HCT116 (cell line): ENCODE measurements around the gene SARNP. TPM values are rescaled to one million over a fixed set of nuclear protein-coding genes. Genes with fewer than 3 reads are reported as not detected.
A peak's percentile ranks its signal among the peaks of the same experiment; 100 is the strongest.

Experiments
- ATAC-seq: fragments of 200-7000 bp; cut with Tn5 transposase; 2 replicates; pipeline ENCODE4 v1.9.1; 2020; ENCODE audit warnings: mild to moderate bottlenecking, moderate library complexity
- BruUV-seq: library from RNA; stranded (reverse); fragments of 400-500 nt; replicated peaks from 2 replicates; lab custom pipeline; 2021; lab: Mats Ljungman, UMichigan
- CTCF ChIA-PET: fragments of 300-600 bp; sonication (Branson Sonifier 250); formaldehyde crosslinking; loops from one replicate; lab custom pipeline; 2021; ENCODE audit warnings: antibody characterized with exemption; lab: Charles Lee
- POLR2A ChIA-PET: fragments of 300-600, 350-600 bp; sonication (Branson Sonifier 250); formaldehyde crosslinking; loops from one replicate; lab custom pipeline; 2021; ENCODE audit warnings: antibody characterized with exemption; lab: Charles Lee
- RAD21 ChIA-PET, 2 experiments: fragments of 300-600 bp; sonication (Branson Sonifier 250); formaldehyde crosslinking; loops; one replicate each; lab custom pipeline; 2023; ENCODE audit warnings: low total read pairs in 2 of 2; ENCODE audit not compliant: uncharacterized antibody in 2 of 2, unreplicated experiment in 2 of 2, low non-redundant PET in 1 of 2; lab: Charles Lee
- DNase-seq: peaks from one replicate; pipeline ENCODE4 v3.0.0-alpha.2; 2010; ENCODE audit warnings: low read depth, low spot score
- H2AFZ ChIP-seq: fragments of 200-600 bp; shearing (Covaris generic), sonication (generic); 2 replicates; pipeline ENCODE4 v1.6.1; 2017; ENCODE audit warnings: low read depth, mixed run types, mixed read lengths, antibody characterized with exemption, low read length; ENCODE audit not compliant: poor library complexity, severe bottlenecking
- H3K27ac ChIP-seq: 2 replicates; pipeline ENCODE4 v1.5.1; 2012; ENCODE audit warnings: low read depth, low read length
- H3K27me3 ChIP-seq: fragments of 200-600 bp; sonication (generic); 2 replicates; pipeline ENCODE4 v1.6.1; 2016; ENCODE audit warnings: mixed run types, low read length, mixed read lengths; ENCODE audit not compliant: insufficient read depth
- H3K36me3 ChIP-seq, 2 experiments: fragments of 200-500 bp in 1 of 2; fragments of 200-600 bp in 1 of 2; sonication (Bioruptor generic) in 1 of 2; sonication (generic) in 1 of 2; 2 replicates each; pipeline versions ENCODE4 v1.5.1 to v1.6.1; 2014 to 2016; ENCODE audit warnings: low read length in 2 of 2, inconsistent platforms in 1 of 2, mixed read lengths in 1 of 2, mixed run types in 1 of 2; ENCODE audit not compliant: insufficient read depth in 2 of 2, control insufficient read depth in 1 of 2
- H3K4me1 ChIP-seq, 2 experiments: fragments of 200-600 bp in 1 of 2; sonication (generic) in 1 of 2; 2 replicates each; pipeline versions ENCODE4 v1.5.1 to v1.6.1; 2012 to 2017; ENCODE audit warnings: low read length in 2 of 2, inconsistent platforms in 1 of 2, mild to moderate bottlenecking in 1 of 2, mixed read lengths in 1 of 2, mixed run types in 1 of 2, moderate library complexity in 1 of 2; ENCODE audit not compliant: insufficient read depth in 2 of 2, control insufficient read depth in 1 of 2
- H3K4me2 ChIP-seq: fragments of 200-600 bp; sonication (generic); 2 replicates; pipeline ENCODE4 v1.6.1; 2017; ENCODE audit warnings: mixed run types, low read length, mixed read lengths
- H3K4me3 ChIP-seq, 2 experiments: fragments of 200-600 bp in 1 of 2; sonication (generic) in 1 of 2; replicated peaks in 1 of 2; 2 replicates each; pipeline ENCODE4 v1.5.1; 2011 to 2016; ENCODE audit warnings: low read length in 2 of 2, control low read depth in 1 of 2, low read depth in 1 of 2, mild to moderate bottlenecking in 1 of 2, mixed read lengths in 1 of 2, mixed run types in 1 of 2
- H3K79me2 ChIP-seq: fragments of 200-600 bp; sonication (generic); 2 replicates; pipeline ENCODE4 v1.6.1; 2017; ENCODE audit warnings: mild to moderate bottlenecking, mixed run types, low read length, moderate library complexity, mixed read lengths; ENCODE audit not compliant: insufficient read depth
- H3K9ac ChIP-seq: fragments of 200-600 bp; sonication (generic); 2 replicates; pipeline ENCODE4 v1.6.1; 2016; ENCODE audit warnings: low read length, mixed read lengths
- H3K9me2 ChIP-seq: fragments of 200-600 bp; sonication (generic), shearing (Covaris generic); 2 replicates; pipeline ENCODE4 v1.6.1; 2017; ENCODE audit warnings: mixed run types, mild to moderate bottlenecking, moderate library complexity; ENCODE audit not compliant: insufficient read depth
- H3K9me3 ChIP-seq, 2 experiments: fragments of 200-500 bp in 1 of 2; fragments of 200-600 bp in 1 of 2; sonication (Bioruptor generic) in 1 of 2; sonication (generic) in 1 of 2; 2 replicates each; pipeline ENCODE4 v1.6.1; 2014 to 2017; ENCODE audit warnings: low read length in 2 of 2, mixed read lengths in 2 of 2, inconsistent platforms in 1 of 2, low read depth in 1 of 2, mild to moderate bottlenecking in 1 of 2, mixed run types in 1 of 2, moderate library complexity in 1 of 2; ENCODE audit not compliant: control insufficient read depth in 1 of 2, insufficient read depth in 1 of 2
- H4K20me1 ChIP-seq: fragments of 200-600 bp; sonication (generic), shearing (Covaris generic); 2 replicates; pipeline ENCODE4 v1.6.1; 2017; ENCODE audit warnings: mixed run types, mild to moderate bottlenecking, moderate library complexity; ENCODE audit not compliant: insufficient read depth
- ATF3 ChIP-seq: IDR thresholded peaks from 2 replicates; pipeline ENCODE4 v1.6.1; 2012
- CBX3 ChIP-seq: IDR thresholded peaks from 2 replicates; pipeline ENCODE4 v1.6.1; 2012; ENCODE audit warnings: low read depth
- EGR1 ChIP-seq: IDR thresholded peaks from 2 replicates; pipeline ENCODE4 v1.6.1; 2012; ENCODE audit warnings: low read depth
- ELF1 ChIP-seq: IDR thresholded peaks from 2 replicates; pipeline ENCODE4 v1.6.1; 2012; ENCODE audit warnings: low read depth, borderline replicate concordance
- EZH2 ChIP-seq: fragments of 200-600 bp; sonication (generic); IDR thresholded peaks from 2 replicates; pipeline ENCODE4 v1.6.1; 2017; ENCODE audit warnings: antibody characterized with exemption, mixed run types
- EZH2phosphoT487 ChIP-seq: fragments of 200-600 bp; IDR thresholded peaks from 2 replicates; pipeline ENCODE4 v1.6.1; 2018; ENCODE audit warnings: antibody characterized with exemption, borderline replicate concordance
- FOSL1 ChIP-seq: IDR thresholded peaks from 2 replicates; pipeline ENCODE4 v1.6.1; 2012; ENCODE audit warnings: low read depth
- MAX ChIP-seq: IDR thresholded peaks from 2 replicates; pipeline ENCODE4 v1.6.1; 2012
- POLR2A ChIP-seq: IDR thresholded peaks from 2 replicates; pipeline ENCODE4 v1.7.0; 2011; ENCODE audit warnings: borderline replicate concordance; ENCODE audit not compliant: insufficient read depth, insufficient read length; ENCODE audit errors: extremely low read depth
- POLR2AphosphoS5 ChIP-seq: IDR thresholded peaks from 2 replicates; pipeline ENCODE4 v1.6.1; 2011; ENCODE audit warnings: mild to moderate bottlenecking, low read depth, low read length, moderate library complexity
- RAD21 ChIP-seq: IDR thresholded peaks from 2 replicates; pipeline ENCODE4 v1.6.1; 2012; ENCODE audit warnings: low read depth, mild to moderate bottlenecking
- REST ChIP-seq: IDR thresholded peaks from 2 replicates; pipeline ENCODE4 v1.6.1; 2012; ENCODE audit warnings: low read depth
- SIN3A ChIP-seq: IDR thresholded peaks from 2 replicates; pipeline ENCODE4 v1.6.1; 2012; ENCODE audit warnings: low read depth
- SRF ChIP-seq: IDR thresholded peaks from 2 replicates; pipeline ENCODE4 v1.6.1; 2012; ENCODE audit warnings: low read depth
- TCF7L2 ChIP-seq: IDR thresholded peaks from 2 replicates; pipeline ENCODE4 v1.7.0; 2011; ENCODE audit warnings: borderline replicate concordance, inconsistent platforms; ENCODE audit not compliant: insufficient read depth, insufficient read length; ENCODE audit errors: extremely low read depth
- ZBTB33 ChIP-seq: IDR thresholded peaks from 2 replicates; pipeline ENCODE4 v1.6.1; 2011; ENCODE audit warnings: mild to moderate bottlenecking, low read length, moderate library complexity; ENCODE audit not compliant: insufficient replicate concordance; ENCODE audit errors: extremely low read depth
- ZNF274 ChIP-seq: fragments of 200-500 bp; sonication (Bioruptor generic); IDR thresholded peaks from 2 replicates; pipeline ENCODE4 v1.6.1; 2014; ENCODE audit warnings: mild to moderate bottlenecking, low read depth, low read length, inconsistent platforms
- intact Hi-C: fragments of 100-400 bp; cut with micrococcal nuclease; formaldehyde crosslinking; loops from 2 replicates; pipeline ENCODE4 v1.10.0; 2022
- total RNA-seq: library from RNA; stranded (reverse); gene quantifications from one replicate; pipeline ENCODE4 v1.2.1, GENCODE V29; 2021; ENCODE audit not compliant: unreplicated experiment

The SARNP gene
- total RNA-seq, 1 experiment from 2014 or later: 82.4 TPM

GRCh38 chr12:55739025-55739378 is 78.5 kb downstream of the SARNP start (continued):
- TF ChIP-seq REST (no peak), EGR1 (no peak), FOSL1 (no peak), CBX3 (no peak), EZH2 (no peak), SRF (no peak), EZH2phosphoT487 (no peak)

- Histone ChIP-seq H3K27ac (peak overlapping the region; percentile 46), H3K36me3 (no peaks in the 10 kb centered on the region), H4K20me1 (no peaks in the 10 kb centered on the region), H3K4me3 (peak overlapping the region; percentile 63 to 64), H3K4me1 (peaks cover 14 to 44% of the 10 kb centered on the region in 2 experiments), H3K9me2 (no peaks in the 10 kb centered on the region), H2AFZ (peak overlapping the region; percentile 99), H3K9ac (peak overlapping the region; percentile 57), H3K79me2 (no peaks in the 10 kb centered on the region), H3K27me3 (no peaks in the 10 kb centered on the region), H3K9me3 (no peaks in the 10 kb centered on the region), H3K4me2 (peak overlapping the region; percentile 88)
- ATAC-seq: peak; percentile 79
- CTCF ChIA-PET: interaction anchor here (0.7 to 3.6 kb wide), 47 partner anchors 9 to 989 kb away, joined by 3 to 49 read pairs (median 6); partner anchors contain the start of genes CD63, DNAJC14, ERBB3 and ORMDL2
- POLR2A ChIA-PET: interaction anchor here (0.6 to 3.8 kb wide), 13 partner anchors 9 to 451 kb away, joined by 3 to 24 read pairs (median 4); partner anchors contain the start of genes CD63, DNAJC14, ESYT1 and ORMDL2
- DNase-seq: peak; percentile 82
- no TSS peak for BruUV-seq
- RAD21 ChIA-PET: interaction anchor here (0.6 to 1.6 kb wide), 12 partner anchors 9 to 301 kb away, joined by 3 to 11 read pairs (median 4); partner anchors contain the start of genes CD63 (in 1 of the 2), DNAJC14 (in 1 of the 2) and RAB5B (in 1 of the 2)
- intact Hi-C loops: loop anchor here (1.0 to 10.0 kb wide), 5 partner anchors 58 to 376 kb away; partner anchors contain the start of genes PYM1, RPL41, RPS26 and ZC3H10
- no peak for TF ChIP-seq SRF
- TF ChIP-seq POLR2A: peak; percentile 37
- no peak for TF ChIP-seq ZNF274
- no peak for TF ChIP-seq ELF1
- TF ChIP-seq FOSL1: no peak
- peak; percentile 95 for TF ChIP-seq RAD21
- TF ChIP-seq SIN3A: no peak
- TF ChIP-seq MAX: no peak
- no peak for TF ChIP-seq ATF3
- TF ChIP-seq ZBTB33: no peak
- TF ChIP-seq EZH2: no peak
- TF ChIP-seq EZH2phosphoT487: no peak
- TF ChIP-seq TCF7L2: no peak
- no peak for TF ChIP-seq EGR1
- TF ChIP-seq POLR2AphosphoS5: peak; percentile 42
Observed at GRCh38 chr12:55738123-55739024, 79.2 kb downstream of the SARNP start.
